HG03565 (cell line): ENCODE results near the gene PLA2G12B.
"Not testable (repeated sequence)": the region's sequence is repeated elsewhere in the genome, so short reads cannot be mapped to it uniquely, and the experiment has no call there.

ENCODE experiments used
- ATAC-seq: cut with Tn5 transposase; IDR thresholded peaks from one replicate; pipeline ENCODE4 v1.9.1; 2021; ENCODE audit warnings: mild to moderate bottlenecking, moderate library complexity; ENCODE audit not compliant: unreplicated experiment

PLA2G12B gene, protein sequence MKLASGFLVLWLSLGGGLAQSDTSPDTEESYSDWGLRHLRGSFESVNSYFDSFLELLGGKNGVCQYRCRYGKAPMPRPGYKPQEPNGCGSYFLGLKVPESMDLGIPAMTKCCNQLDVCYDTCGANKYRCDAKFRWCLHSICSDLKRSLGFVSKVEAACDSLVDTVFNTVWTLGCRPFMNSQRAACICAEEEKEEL

GRCh38 chr10:72954596-72955554 is at the start of gene PLA2G12B:
Gene PLA2G12B, minus strand, starts transcription at chr10:72954806. Its CDS starts 121 bp downstream, at chr10:72954685.
- ATAC-seq, result no peak

- ATAC-seq, result no peak
Measured at GRCh38 chr10:73003822-73004221, 49.2 kb upstream of the PLA2G12B start.

- ATAC-seq, result no peak
Measured at GRCh38 chr10:73000973-73001372, 46.4 kb upstream of the PLA2G12B start.

DNA sequence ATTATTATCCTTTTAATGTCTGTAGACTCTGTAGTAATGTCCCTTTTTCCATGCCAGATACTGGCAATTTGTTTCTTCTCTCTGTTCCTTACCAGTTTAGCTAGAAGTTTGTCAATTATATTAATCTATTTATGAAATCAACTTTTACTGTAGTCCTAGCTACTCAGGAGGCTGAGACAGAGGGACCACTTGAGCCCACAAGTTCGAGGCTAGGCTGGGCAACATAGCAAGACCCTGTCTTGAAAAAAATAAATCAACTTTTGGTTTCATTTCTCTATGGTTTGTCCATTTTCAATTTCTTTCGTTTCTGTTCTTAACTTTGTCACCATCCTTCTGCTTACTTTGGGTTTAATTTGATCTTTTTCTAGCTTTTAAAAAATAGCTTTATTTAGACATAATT is 42.5 kb upstream of the PLA2G12B start:
- ATAC-seq, result no peak

- ATAC-seq, result not testable (repeated sequence)
Measured at GRCh38 chr10:72995459-72995858, 40.9 kb upstream of the PLA2G12B start.

GRCh38 chr10:72989771-72990170 is 35.2 kb upstream of the PLA2G12B start:
- not testable (repeated sequence) for ATAC-seq

DNA sequence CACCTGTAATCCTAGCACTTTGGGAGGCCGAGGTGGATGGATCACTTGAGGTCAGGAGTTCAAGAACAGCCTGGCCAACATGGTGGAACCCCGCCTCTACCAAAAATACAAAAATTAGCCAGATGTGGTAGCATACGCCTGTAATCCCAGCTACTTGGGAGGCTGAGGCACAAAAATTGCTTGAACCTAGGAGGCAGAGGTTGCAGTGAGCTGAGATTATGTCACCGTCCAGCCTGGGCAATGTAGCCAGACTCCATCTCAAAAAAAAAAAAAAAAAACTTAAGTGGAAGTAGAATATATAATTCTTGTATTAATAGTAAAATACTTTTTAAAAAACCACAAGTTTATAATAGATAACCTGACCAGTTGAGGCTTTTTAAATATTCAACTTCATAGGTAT is 30.0 kb upstream of the PLA2G12B start:
- ATAC-seq, result not testable (repeated sequence)

DNA sequence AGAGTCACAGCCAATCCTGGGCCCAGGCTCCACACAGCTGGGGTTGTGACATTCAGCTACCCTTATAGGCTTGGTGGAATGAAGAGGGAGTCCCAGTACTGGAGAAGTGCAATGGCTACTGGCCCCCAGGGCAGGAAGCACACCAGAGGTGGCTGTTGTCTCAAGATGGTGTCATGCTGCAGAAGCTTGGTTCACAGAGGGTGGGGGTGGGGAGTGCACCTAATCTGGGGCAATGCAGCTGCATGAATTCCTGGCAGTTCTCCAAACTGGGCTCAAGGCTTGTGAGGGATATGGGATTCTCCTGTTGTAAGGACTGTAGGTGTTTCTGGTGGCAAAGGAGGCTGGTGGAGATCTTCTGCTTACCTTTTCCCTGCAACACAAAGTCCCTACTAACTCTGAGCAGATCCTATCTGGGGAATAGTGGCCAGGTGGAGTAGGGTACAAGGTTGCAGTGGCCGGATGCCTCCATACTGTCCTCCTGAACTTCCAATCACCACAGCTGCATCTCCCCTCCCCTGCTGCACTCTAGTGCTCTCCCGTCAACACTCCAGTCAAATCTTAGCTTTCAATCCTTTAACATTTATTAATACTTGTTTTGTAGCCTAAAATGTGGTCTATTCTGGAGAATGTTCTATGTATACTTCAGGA is 27.4 kb upstream of the PLA2G12B start:
- ATAC-seq, result no peak

- no peak for ATAC-seq
Measured at GRCh38 chr10:72981028-72981881, 26.6 kb upstream of the PLA2G12B start.

DNA sequence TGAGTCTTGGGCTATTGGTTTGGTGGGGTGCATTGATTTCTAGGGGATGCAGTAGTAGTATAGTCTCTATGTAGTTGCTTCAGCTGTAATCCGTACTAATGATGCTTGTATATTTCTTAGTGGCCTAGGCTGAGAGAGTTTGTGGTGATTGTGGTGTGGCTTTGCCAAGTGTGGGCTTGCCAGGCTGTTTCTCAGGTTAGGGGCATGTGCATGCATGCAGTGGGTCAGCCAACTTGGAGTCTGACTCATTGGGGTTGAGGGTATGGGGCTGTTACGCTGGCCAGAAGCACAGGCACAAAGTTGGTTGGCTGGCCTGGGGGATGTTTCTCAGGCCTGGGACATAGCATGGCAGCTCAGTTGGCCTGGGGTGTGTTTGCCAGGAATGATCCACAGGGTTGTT is 25.7 kb upstream of the PLA2G12B start:
- no peak for ATAC-seq

- no peak for ATAC-seq
Measured at GRCh38 chr10:72979709-72980108, 25.1 kb upstream of the PLA2G12B start.

- ATAC-seq, result no peak
Measured at GRCh38 chr10:72976886-72977285, 22.3 kb upstream of the PLA2G12B start.

DNA sequence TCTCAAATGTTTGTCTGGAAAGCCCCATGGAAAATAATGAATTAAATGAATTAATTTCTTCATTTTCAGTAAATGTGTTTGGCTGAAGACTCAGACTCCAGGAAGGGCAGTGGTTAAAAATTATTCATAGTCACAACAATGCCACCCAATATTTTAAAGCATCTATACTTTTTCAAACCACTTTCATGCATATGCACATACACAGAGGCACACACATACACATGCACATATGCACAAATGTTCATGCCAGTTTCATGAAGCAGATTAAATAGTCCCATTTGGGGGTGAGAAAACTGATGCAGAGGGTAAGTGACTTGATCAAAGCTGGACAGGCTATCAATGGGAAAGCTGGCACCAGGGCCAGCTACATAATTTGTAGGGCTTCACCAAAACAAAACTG is 1.4 kb upstream of the PLA2G12B start:
- no peak for ATAC-seq

GRCh38 chr10:72954230-72954595 is 393 bp downstream of the PLA2G12B start:
- no peak for ATAC-seq

- no peak for ATAC-seq
Measured at GRCh38 chr10:72953687-72954086, 919 bp downstream of the PLA2G12B start.

DNA sequence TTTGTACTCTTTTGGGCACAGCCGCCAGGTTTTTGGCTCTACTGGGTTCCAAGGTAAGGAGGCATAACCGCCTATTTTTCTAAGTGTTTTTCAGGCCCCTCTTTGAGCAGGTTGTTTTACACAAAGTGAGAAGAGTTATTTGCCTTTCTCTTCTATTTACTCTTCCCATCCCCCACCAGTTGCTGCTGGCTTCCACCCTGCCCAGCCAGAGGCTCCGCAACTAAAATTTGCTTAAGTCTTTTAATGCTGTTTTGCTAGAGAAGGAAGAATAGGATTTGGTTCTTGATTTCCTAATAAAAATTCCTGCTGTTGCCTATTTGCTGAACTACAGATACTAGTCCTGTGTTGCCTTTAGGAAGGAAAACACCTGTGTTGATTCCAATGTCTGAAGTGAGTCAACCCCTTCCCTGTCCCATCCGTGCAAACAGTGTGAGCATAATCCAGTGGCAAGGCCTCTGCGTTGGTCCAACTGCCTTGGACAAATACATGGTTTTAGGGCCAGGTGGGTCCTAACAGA is 1.9 kb downstream of the PLA2G12B start:
- no peak for ATAC-seq

GRCh38 chr10:72952189-72952588 is 2.4 kb downstream of the PLA2G12B start:
- ATAC-seq, result no peak

DNA sequence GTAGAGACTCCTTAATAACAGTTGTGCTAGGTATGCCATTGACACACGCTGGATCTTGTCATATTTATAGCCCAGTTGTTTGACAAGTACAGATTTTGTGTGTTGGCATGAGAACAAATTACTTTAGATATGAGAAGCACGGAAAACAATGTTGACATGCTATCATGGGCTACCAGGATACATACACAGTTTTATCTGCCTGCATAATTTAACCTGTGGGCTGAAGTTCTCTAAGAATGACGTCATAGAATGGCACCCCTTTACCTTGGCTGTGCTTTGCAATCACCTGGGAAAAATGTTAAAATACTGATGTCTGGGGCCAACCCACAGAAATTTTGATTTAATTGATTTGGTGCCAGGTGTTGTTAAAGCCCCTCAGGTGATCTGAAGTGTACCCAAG is 2.8 kb downstream of the PLA2G12B start:
- ATAC-seq, result no peak

DNA sequence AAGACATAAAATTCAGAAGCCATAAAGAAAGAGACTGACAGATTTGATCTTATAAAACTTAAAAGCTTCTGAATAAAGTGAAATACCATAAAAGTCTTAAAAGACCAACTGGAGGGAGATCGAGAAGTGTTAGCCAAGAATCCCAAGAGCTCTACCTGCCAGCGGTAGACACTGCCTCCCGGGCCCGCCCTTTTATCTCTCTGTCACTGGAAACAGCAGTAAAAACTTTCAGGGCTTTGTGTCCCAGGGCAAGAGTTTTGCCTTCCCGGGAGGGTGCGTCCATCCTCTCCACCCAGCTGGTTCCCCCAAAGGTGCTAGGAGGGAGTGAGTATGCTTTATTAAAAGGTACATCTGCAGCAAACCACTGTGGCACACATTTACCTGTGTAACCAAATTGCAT is 5.8 kb downstream of the PLA2G12B start:
- no peak for ATAC-seq

GRCh38 chr10:72946963-72947362 is 7.6 kb downstream of the PLA2G12B start:
- no peak for ATAC-seq
